ENCODE results near the gene RGS2.

Gene RGS2

DNA sequence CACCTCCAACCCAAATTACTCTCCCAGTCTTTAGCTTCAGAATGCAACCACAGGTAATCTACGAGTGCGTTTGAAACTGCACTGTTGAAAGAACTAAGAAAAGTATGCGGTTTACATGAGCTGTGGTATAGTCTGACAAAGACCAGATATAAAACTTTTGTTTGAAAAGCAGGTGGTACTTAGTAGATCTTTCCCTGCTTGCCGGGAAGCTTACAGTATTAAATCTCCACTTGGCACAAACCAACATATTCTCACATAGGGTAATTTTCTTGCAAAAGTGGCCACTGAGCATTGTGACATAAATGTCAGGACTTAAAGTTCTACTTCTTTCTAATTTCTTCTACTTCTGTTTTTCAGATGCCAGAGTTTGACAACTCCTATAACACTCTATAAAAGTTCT lies 8.4 kb downstream of the RGS2 start:
- in situ Hi-C loops (cut with MboI; ENCODE audit: low pct_unique_long_range_greater_than_20kb, low sequenced_read_pairs, unreplicated experiment): no loop called here
- DNase-seq (ENCODE audit: low spot score): no peak
- TF ChIP-seq, protein P1, sequence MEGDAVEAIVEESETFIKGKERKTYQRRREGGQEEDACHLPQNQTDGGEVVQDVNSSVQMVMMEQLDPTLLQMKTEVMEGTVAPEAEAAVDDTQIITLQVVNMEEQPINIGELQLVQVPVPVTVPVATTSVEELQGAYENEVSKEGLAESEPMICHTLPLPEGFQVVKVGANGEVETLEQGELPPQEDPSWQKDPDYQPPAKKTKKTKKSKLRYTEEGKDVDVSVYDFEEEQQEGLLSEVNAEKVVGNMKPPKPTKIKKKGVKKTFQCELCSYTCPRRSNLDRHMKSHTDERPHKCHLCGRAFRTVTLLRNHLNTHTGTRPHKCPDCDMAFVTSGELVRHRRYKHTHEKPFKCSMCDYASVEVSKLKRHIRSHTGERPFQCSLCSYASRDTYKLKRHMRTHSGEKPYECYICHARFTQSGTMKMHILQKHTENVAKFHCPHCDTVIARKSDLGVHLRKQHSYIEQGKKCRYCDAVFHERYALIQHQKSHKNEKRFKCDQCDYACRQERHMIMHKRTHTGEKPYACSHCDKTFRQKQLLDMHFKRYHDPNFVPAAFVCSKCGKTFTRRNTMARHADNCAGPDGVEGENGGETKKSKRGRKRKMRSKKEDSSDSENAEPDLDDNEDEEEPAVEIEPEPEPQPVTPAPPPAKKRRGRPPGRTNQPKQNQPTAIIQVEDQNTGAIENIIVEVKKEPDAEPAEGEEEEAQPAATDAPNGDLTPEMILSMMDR (IDR thresholded peaks at IDR 0.05; ENCODE audit: extremely low read depth, insufficient read depth, missing control alignments): no peak

DNA sequence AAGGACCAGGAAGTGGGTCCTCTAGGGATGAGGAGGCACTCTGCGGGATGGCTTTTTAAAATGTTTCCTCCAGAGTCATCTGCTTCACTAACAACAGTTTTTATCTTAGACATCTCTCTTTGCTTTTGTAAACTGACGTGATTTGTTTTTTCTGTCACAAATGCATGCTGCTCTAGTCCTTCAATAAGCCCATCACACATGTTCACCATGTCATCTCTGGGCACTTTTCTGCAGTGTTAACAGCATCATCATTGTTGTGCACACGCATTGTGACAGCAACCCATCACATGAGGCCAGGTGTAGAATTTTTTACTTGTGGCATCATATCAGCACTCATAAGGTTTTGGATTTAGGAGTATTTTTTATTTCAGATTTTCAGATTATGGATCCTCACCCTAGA lies 12.5 kb downstream of the RGS2 start:
- in situ Hi-C loops (cut with MboI; ENCODE audit: low pct_unique_long_range_greater_than_20kb, low sequenced_read_pairs, unreplicated experiment): no loop called here
- TF ChIP-seq, protein P1 (IDR thresholded peaks at IDR 0.05; ENCODE audit: extremely low read depth, insufficient read depth, missing control alignments): no peak
- DNase-seq (ENCODE audit: low spot score): no peak

DNA sequence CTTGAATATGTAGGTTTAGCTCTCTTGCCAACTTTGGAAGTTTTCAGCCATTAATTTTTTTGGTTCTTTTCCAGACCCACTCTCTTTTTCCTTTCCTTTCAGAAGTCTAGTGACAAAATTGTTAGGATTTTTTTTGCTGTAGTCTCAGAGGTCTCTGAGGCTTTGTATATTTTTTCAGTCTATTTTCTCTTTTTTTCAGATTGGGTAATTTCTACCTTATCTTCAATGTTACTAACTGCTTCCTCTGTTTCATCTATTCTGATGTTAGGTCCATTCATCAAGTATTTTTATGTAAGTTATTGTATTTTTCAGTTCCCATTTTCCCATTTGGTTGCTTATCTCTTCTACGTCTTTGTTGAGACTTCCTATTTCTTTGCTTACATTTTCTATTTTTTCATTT lies 15.7 kb downstream of the RGS2 start:
- TF ChIP-seq, protein P1 (IDR thresholded peaks at IDR 0.05; ENCODE audit: extremely low read depth, insufficient read depth, missing control alignments): no peak
- DNase-seq (ENCODE audit: low spot score): no peak
- in situ Hi-C loops (cut with MboI; ENCODE audit: low pct_unique_long_range_greater_than_20kb, low sequenced_read_pairs, unreplicated experiment): no loop called here

DNA sequence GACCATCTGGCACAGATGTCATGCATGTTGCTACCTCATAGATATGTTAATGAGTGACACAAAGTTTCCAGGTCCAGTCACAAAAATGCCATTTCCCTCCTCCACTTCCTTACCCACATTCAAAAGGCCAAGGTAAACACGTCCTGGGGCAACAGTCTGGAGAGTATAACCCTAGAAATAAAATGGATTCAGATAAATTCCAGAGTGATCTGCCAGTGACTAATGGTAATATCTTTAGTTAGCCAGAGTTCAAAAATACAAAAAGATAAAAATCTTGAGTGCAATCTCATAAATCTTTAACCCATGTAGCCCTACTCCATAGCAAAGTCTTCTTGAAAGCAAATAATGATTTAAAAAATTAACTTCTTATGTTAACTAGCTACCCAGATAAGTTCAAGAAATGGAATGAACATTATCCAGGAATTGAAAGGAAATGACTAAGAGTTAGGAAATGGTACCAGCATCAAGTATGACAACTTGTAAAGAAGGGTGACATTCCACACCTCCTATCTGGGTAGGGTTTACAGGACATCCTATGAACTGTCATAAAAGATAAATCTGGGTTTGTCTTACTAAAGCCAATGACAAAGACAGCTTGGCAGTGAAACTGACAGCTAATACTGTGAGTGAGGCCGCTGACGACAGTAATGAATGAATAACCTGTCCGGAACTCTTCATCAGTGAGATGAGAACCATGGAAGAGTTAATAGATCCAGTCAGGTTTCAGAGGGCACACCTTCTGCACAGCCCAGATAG lies 18.1 kb downstream of the RGS2 start:
- DNase-seq (ENCODE audit: low spot score): no peak
- TF ChIP-seq, protein P1 (IDR thresholded peaks at IDR 0.05; ENCODE audit: extremely low read depth, insufficient read depth, missing control alignments): no peak
- in situ Hi-C loops (cut with MboI; ENCODE audit: low pct_unique_long_range_greater_than_20kb, low sequenced_read_pairs, unreplicated experiment): no loop called here

DNA sequence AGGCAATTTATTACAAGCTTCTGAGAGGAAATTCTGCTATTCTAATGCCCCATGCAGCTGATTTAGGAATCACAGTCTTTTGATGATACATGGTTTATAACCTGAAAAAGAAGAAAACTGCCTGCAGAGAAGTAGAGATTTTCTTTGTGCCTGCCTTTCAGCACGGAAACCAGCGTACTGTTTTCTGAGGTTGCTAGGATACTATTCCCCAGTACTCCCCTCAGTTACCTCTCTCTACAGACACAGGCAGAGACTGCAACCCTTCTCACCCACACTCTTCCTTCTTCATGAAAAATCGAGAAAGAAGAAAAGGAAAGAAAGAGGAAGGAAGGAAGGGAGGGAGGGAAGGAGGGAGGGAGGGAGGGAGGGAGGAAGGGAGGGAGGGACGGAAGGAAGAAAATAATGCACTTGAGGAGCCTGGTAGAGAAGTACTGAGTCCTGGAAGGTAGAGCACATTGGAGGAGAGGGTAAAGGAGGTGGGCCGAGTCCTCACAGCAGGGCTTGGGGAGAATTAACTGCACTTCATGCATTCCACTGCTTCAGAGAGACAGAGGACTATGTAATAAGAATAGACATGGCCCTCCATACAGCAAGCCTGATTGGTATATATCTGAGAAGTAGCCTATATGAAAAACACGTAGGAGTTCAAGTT lies 21.9 kb downstream of the RGS2 start:
- DNase-seq (ENCODE audit: low spot score): no peak
- TF ChIP-seq, protein P1 (IDR thresholded peaks at IDR 0.05; ENCODE audit: extremely low read depth, insufficient read depth, missing control alignments): no peak
- in situ Hi-C loops (cut with MboI; ENCODE audit: low pct_unique_long_range_greater_than_20kb, low sequenced_read_pairs, unreplicated experiment): no loop called here

DNA sequence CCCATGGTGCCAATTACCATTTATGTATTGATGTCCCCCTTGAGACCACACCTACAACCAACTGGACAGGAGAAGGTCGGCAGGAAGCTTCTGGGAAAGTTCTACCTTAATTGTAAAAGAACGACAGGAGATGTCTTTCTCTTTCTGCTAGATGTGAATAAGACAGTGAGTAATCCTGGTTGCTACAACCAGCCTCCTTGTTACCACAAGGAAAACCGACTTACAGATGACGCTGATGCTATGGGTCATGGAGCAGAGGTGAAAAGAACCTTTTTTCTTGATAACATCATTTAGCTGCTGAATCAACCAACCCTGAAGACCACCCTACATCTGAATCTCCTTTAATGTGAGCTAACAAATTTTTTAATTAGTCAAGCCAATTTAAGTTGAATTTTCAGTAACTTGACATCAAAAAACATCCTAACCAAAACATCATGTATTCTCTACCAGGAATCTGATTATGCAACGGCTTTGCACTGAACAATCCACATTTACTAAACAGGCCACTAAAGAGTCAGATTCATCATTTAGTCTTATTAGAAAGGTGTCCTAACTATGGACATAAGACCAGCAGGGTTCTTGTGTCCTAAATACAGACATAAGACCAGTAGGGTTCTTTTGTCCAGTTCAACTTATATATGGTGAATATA lies 23.0 kb downstream of the RGS2 start:
- DNase-seq (ENCODE audit: low spot score): no peak
- TF ChIP-seq, protein P1 (IDR thresholded peaks at IDR 0.05; ENCODE audit: extremely low read depth, insufficient read depth, missing control alignments): no peak
- in situ Hi-C loops (cut with MboI; ENCODE audit: low pct_unique_long_range_greater_than_20kb, low sequenced_read_pairs, unreplicated experiment): no loop called here
